ENCODE measurements around the gene MDFIC. TPM values are rescaled to one million over a fixed set of nuclear protein-coding genes. Genes with fewer than 3 reads are reported as not detected.

Gene MDFIC
- total RNA-seq, 3 donors from 2014 or later (not counting 1 experiment from before 2014, with no cell fraction given), result 19.1 to 24.0 (median 21.8) TPM

- Histone ChIP-seq H3K4me1 (ENCODE audit: control insufficient read depth, insufficient read depth, low read length) (peaks cover 6% of the 10 kb centered on the region), H3K27ac (ENCODE audit: low read length) (peak overlapping the region; percentile 8), H3K4me3 (ENCODE audit: low read length) (no peak overlapping the region), H3K9me3 (ENCODE audit: control insufficient read depth, insufficient read depth, low read length) (no peaks in the 10 kb centered on the region), H3K27me3 (ENCODE audit: control insufficient read depth, insufficient read depth, low read length) (no peaks in the 10 kb centered on the region), H3K36me3 (ENCODE audit: control insufficient read depth, insufficient read depth, low read length) (no peaks in the 10 kb centered on the region)
- H3K27ac Mint-ChIP-seq, result peak overlapping the region; percentile 30 to 71
- H3K27me3 Mint-ChIP-seq (ENCODE audit: low read depth in 2 of 2), result no peaks in the 10 kb centered on the region
- TF ChIP-seq CTCF (IDR thresholded peaks at IDR 0.05), result no peak
- no peaks in the 10 kb centered on the region for H3K36me3 Mint-ChIP-seq
- DNase-seq (peak in 1 of 2 donors; percentile 21), ATAC-seq (peak in 1 of 3 donors; percentile 48)
- H3K4me3 Mint-ChIP-seq, result peak overlapping the region; percentile 32
- 53% methylated on average over 3 of the region's 3 CpGs for WGBS (ENCODE audit: insufficient coverage)
- H3K9me3 Mint-ChIP-seq, result no peaks in the 10 kb centered on the region
- H3K4me1 Mint-ChIP-seq, result peaks cover 47 to 48% of the 10 kb centered on the region in 2 donors
- intact Hi-C loops (cut with micrococcal nuclease), result no loop called here
Measured at GRCh38 chr7:114970308-114970707, 48.4 kb downstream of the MDFIC start.

- H3K4me1 ChIP-seq (ENCODE audit: control insufficient read depth, insufficient read depth, low read length), result peaks cover 6% of the 10 kb centered on the region
- Mint-ChIP-seq H3K4me1 (peaks cover 46 to 50% of the 10 kb centered on the region in 2 donors), H3K27ac (peak overlapping the region; percentile 30 to 71), H3K36me3 (no peaks in the 10 kb centered on the region), H3K9me3 (no peaks in the 10 kb centered on the region), H3K27me3 (ENCODE audit: low read depth in 2 of 2) (no peaks in the 10 kb centered on the region), H3K4me3 (peak overlapping the region; percentile 32)
- TF ChIP-seq CTCF (IDR thresholded peaks at IDR 0.05), result no peak
- no CpG with 5 or more reads among the region's 1 CpG for WGBS (ENCODE audit: insufficient coverage)
- H3K4me3 ChIP-seq (ENCODE audit: low read length), result no peak overlapping the region
- intact Hi-C loops (cut with micrococcal nuclease), result no loop called here
- H3K27me3 ChIP-seq (ENCODE audit: control insufficient read depth, insufficient read depth, low read length), result no peaks in the 10 kb centered on the region
- no peak overlapping the region for H3K27ac ChIP-seq (ENCODE audit: low read length)
- ATAC-seq, result no peak
- H3K36me3 ChIP-seq (ENCODE audit: control insufficient read depth, insufficient read depth, low read length), result no peaks in the 10 kb centered on the region
- no peaks in the 10 kb centered on the region for H3K9me3 ChIP-seq (ENCODE audit: control insufficient read depth, insufficient read depth, low read length)
- no peak for DNase-seq
Measured at GRCh38 chr7:114970732-114971131, 48.8 kb downstream of the MDFIC start.

GRCh38 chr7:114972567-114972966 is 50.7 kb downstream of the MDFIC start:
- Histone ChIP-seq H3K9me3 (ENCODE audit: control insufficient read depth, insufficient read depth, low read length) (no peaks in the 10 kb centered on the region), H3K4me1 (ENCODE audit: control insufficient read depth, insufficient read depth, low read length) (peaks cover 6% of the 10 kb centered on the region), H3K27ac (ENCODE audit: low read length) (no peak overlapping the region), H3K4me3 (ENCODE audit: low read length) (no peak overlapping the region), H3K27me3 (ENCODE audit: control insufficient read depth, insufficient read depth, low read length) (no peaks in the 10 kb centered on the region), H3K36me3 (ENCODE audit: control insufficient read depth, insufficient read depth, low read length) (no peaks in the 10 kb centered on the region)
- DNase-seq (no peak), ATAC-seq (no peak)
- Mint-ChIP-seq H3K27me3 (ENCODE audit: low read depth in 2 of 2) (no peaks in the 10 kb centered on the region), H3K27ac (no peak overlapping the region), H3K4me3 (no peak overlapping the region), H3K9me3 (no peaks in the 10 kb centered on the region), H3K4me1 (peaks cover 37 to 42% of the 10 kb centered on the region in 2 donors), H3K36me3 (no peaks in the 10 kb centered on the region)
- 89% methylated on average over 3 of the region's 3 CpGs for WGBS (ENCODE audit: insufficient coverage)
- TF ChIP-seq CTCF (IDR thresholded peaks at IDR 0.05), result no peak
- intact Hi-C loops (cut with micrococcal nuclease), result no loop called here

- DNase-seq, result no peak
- H3K4me3 ChIP-seq (ENCODE audit: low read length), result no peak overlapping the region
- H3K4me3 Mint-ChIP-seq, result no peak overlapping the region
- 54% methylated on average over 3 of the region's 3 CpGs for WGBS (ENCODE audit: insufficient coverage)
- H3K36me3 Mint-ChIP-seq, result no peaks in the 10 kb centered on the region
- no peak for TF ChIP-seq CTCF (IDR thresholded peaks at IDR 0.05)
- H3K4me1 ChIP-seq (ENCODE audit: control insufficient read depth, insufficient read depth, low read length), result peaks cover 6% of the 10 kb centered on the region
- H3K9me3 Mint-ChIP-seq, result no peaks in the 10 kb centered on the region
- no peak for ATAC-seq
- H3K27ac ChIP-seq (ENCODE audit: low read length), result no peak overlapping the region
- peaks cover 37 to 42% of the 10 kb centered on the region in 2 donors for H3K4me1 Mint-ChIP-seq
- no peaks in the 10 kb centered on the region for H3K36me3 ChIP-seq (ENCODE audit: control insufficient read depth, insufficient read depth, low read length)
- H3K27ac Mint-ChIP-seq, result no peak overlapping the region
- intact Hi-C loops (cut with micrococcal nuclease), result no loop called here
- H3K9me3 ChIP-seq (ENCODE audit: control insufficient read depth, insufficient read depth, low read length), result no peaks in the 10 kb centered on the region
- H3K27me3 Mint-ChIP-seq (ENCODE audit: low read depth in 2 of 2), result no peaks in the 10 kb centered on the region
- H3K27me3 ChIP-seq (ENCODE audit: control insufficient read depth, insufficient read depth, low read length), result no peaks in the 10 kb centered on the region
Measured at GRCh38 chr7:114973147-114973546, 51.3 kb downstream of the MDFIC start.

Data from natural killer cell (primary cell).